Neural crest cell (in vitro differentiated cells): Measurements from ENCODE around the gene YAP1. TPM values are rescaled to one million over a fixed set of nuclear protein-coding genes. Genes with fewer than 3 reads are reported as not detected.

Source experiments
- DNase-seq: peaks from one replicate; pipeline ENCODE4 v3.0.0; 2021; ENCODE audit warnings: low read depth, mixed read lengths, low spot score
- H3K27ac Mint-ChIP-seq: one replicate; pipeline ENCODE4 v1.8.0; 2021; ENCODE audit warnings: mild to moderate bottlenecking, mixed read lengths; ENCODE audit not compliant: unreplicated experiment
- H3K27me3 Mint-ChIP-seq: 2 replicates; pipeline ENCODE4 v1.8.0; 2021; ENCODE audit warnings: low read depth, mild to moderate bottlenecking, mixed read lengths
- H3K36me3 Mint-ChIP-seq: 2 replicates; pipeline ENCODE4 v1.8.0; 2021; ENCODE audit warnings: low read depth, mild to moderate bottlenecking, mixed read lengths
- H3K4me1 Mint-ChIP-seq: 2 replicates; pipeline ENCODE4 v1.8.0; 2021; ENCODE audit warnings: mixed read lengths
- H3K4me3 Mint-ChIP-seq: one replicate; pipeline ENCODE4 v1.8.0; 2021; ENCODE audit warnings: mild to moderate bottlenecking, mixed read lengths
- H3K9me3 Mint-ChIP-seq: 2 replicates; pipeline ENCODE4 v1.8.0; 2021; ENCODE audit warnings: mixed read lengths
- CTCF ChIP-seq: fragments of 200-600 bp; sonication (generic); conservative IDR thresholded peaks from 2 replicates; pipeline ENCODE4 v1.5.0; 2021; ENCODE audit warnings: antibody characterized with exemption, mild to moderate bottlenecking
- total RNA-seq: library from RNA; stranded (reverse); gene quantifications from 2 replicates; pipeline ENCODE4 v1.2.1, GENCODE V29; 2021

The YAP1 gene
- total RNA-seq, 1 donor from 2014 or later, result 142 TPM

GRCh38 chr11:102117472-102118113 is 7.3 kb downstream of the YAP1 start:
- H3K9me3 Mint-ChIP-seq, result no peaks in the 10 kb centered on the region
- H3K4me3 Mint-ChIP-seq, result peak overlapping the region; percentile 4
- H3K4me1 Mint-ChIP-seq, result peaks cover 71% of the 10 kb centered on the region
- H3K36me3 Mint-ChIP-seq, result peaks cover 5% of the 10 kb centered on the region
- DNase-seq, result no peak
- no peak overlapping the region for H3K27ac Mint-ChIP-seq
- no peak for TF ChIP-seq CTCF
- no peaks in the 10 kb centered on the region for H3K27me3 Mint-ChIP-seq

GRCh38 chr11:102118937-102119336 is 8.7 kb downstream of the YAP1 start:
- Mint-ChIP-seq H3K27me3 (no peaks in the 10 kb centered on the region), H3K4me1 (peaks cover 68% of the 10 kb centered on the region), H3K36me3 (peaks cover 12% of the 10 kb centered on the region), H3K4me3 (peak overlapping the region; percentile 69), H3K27ac (peak overlapping the region; percentile 87), H3K9me3 (no peaks in the 10 kb centered on the region)
- DNase-seq, result no peak
- no peak for TF ChIP-seq CTCF

- DNase-seq, result no peak
- peak overlapping the region; percentile 36 for H3K4me3 Mint-ChIP-seq
- no peaks in the 10 kb centered on the region for H3K27me3 Mint-ChIP-seq
- peaks cover 22% of the 10 kb centered on the region for H3K36me3 Mint-ChIP-seq
- no peak for TF ChIP-seq CTCF
- peaks cover 63% of the 10 kb centered on the region for H3K4me1 Mint-ChIP-seq
- peak overlapping the region; percentile 69 for H3K27ac Mint-ChIP-seq
- peaks cover 5% of the 10 kb centered on the region for H3K9me3 Mint-ChIP-seq
Measured at GRCh38 chr11:102119997-102120396, 9.8 kb downstream of the YAP1 start.

- no peak for DNase-seq
- H3K36me3 Mint-ChIP-seq, result peaks cover 23% of the 10 kb centered on the region
- peak overlapping the region; percentile 69 for H3K27ac Mint-ChIP-seq
- peaks cover 58% of the 10 kb centered on the region for H3K4me1 Mint-ChIP-seq
- H3K27me3 Mint-ChIP-seq, result no peaks in the 10 kb centered on the region
- H3K9me3 Mint-ChIP-seq, result peaks cover 5% of the 10 kb centered on the region
- TF ChIP-seq CTCF, result no peak
- H3K4me3 Mint-ChIP-seq, result peak overlapping the region; percentile 36
Measured at GRCh38 chr11:102120437-102120973, 10.3 kb downstream of the YAP1 start.

- no peak overlapping the region for H3K27ac Mint-ChIP-seq
- peaks cover 9% of the 10 kb centered on the region for H3K9me3 Mint-ChIP-seq
- H3K36me3 Mint-ChIP-seq, result peaks cover 31% of the 10 kb centered on the region
- no peak for TF ChIP-seq CTCF
- H3K27me3 Mint-ChIP-seq, result no peaks in the 10 kb centered on the region
- DNase-seq, result no peak
- H3K4me3 Mint-ChIP-seq, result no peak overlapping the region
- peaks cover 50% of the 10 kb centered on the region for H3K4me1 Mint-ChIP-seq
Measured at GRCh38 chr11:102121329-102121728, 11.1 kb downstream of the YAP1 start.
